ENCODE measurements around the gene PNPLA6.

Gene PNPLA6

GRCh38 chr19:7542556-7543348 is 7.2 kb downstream of the PNPLA6 start:
- Histone ChIP-seq H3K4me3 (no peak overlapping the region), H3K27ac (no peak overlapping the region), H3K9me3 (ENCODE audit: low read depth, low read length) (no peaks in the 10 kb centered on the region), H3K9ac (ENCODE audit: insufficient read length) (no peak overlapping the region), H3K36me3 (ENCODE audit: insufficient read depth, low read length) (no peaks in the 10 kb centered on the region)
- no peak for DNase-seq (ENCODE audit: low read depth, low spot score)
- TF ChIP-seq FOXP2 (optimal IDR thresholded peaks at IDR 0.05; ENCODE audit: control extremely low read depth, extremely low read length, insufficient read depth): no peak
- no peak for TF ChIP-seq EZH2 (IDR thresholded peaks at IDR 0.05)
- no peak for TF ChIP-seq POLR2AphosphoS5 (IDR thresholded peaks at IDR 0.05; ENCODE audit: borderline replicate concordance, low read depth, low read length)

- Histone ChIP-seq H3K9me3 (ENCODE audit: low read depth, low read length) (no peaks in the 10 kb centered on the region), H3K27ac (no peak overlapping the region), H3K9ac (ENCODE audit: insufficient read length) (no peak overlapping the region), H3K4me3 (no peak overlapping the region), H3K36me3 (ENCODE audit: insufficient read depth, low read length) (no peaks in the 10 kb centered on the region)
- TF ChIP-seq EZH2 (IDR thresholded peaks at IDR 0.05) (no peak), FOXP2 (optimal IDR thresholded peaks at IDR 0.05; ENCODE audit: control extremely low read depth, extremely low read length, insufficient read depth) (no peak), POLR2AphosphoS5 (IDR thresholded peaks at IDR 0.05; ENCODE audit: borderline replicate concordance, low read depth, low read length) (no peak)
- DNase-seq (ENCODE audit: low read depth, low spot score): no peak
Observed at GRCh38 chr19:7544626-7545025, 9.1 kb downstream of the PNPLA6 start.

DNA sequence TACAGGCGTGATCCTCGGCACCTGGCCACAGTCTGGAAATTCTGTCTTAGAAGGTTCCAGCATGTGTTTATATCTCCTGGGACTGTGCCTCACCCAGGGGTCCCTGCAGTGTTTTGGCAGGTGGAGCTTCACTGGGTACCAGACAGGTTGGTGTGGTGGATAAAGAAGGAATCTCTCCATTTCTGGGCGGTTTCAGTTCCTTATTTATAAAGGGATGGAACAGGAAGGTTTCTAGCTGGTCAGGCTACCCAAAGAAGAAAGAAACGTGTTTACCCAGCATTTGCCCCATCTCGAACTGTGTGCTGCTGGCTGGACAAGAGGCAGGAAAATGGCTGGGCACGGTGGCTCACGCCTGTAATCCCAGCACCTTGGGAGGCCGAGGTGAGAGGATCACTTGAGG is 9.8 kb downstream of the PNPLA6 start:
- TF ChIP-seq FOXP2 (optimal IDR thresholded peaks at IDR 0.05; ENCODE audit: control extremely low read depth, extremely low read length, insufficient read depth): no peak
- TF ChIP-seq EZH2 (IDR thresholded peaks at IDR 0.05): no peak
- TF ChIP-seq POLR2AphosphoS5 (IDR thresholded peaks at IDR 0.05; ENCODE audit: borderline replicate concordance, low read depth, low read length): no peak
- DNase-seq (ENCODE audit: low read depth, low spot score): no peak
- Histone ChIP-seq H3K9ac (ENCODE audit: insufficient read length) (no peak overlapping the region), H3K36me3 (ENCODE audit: insufficient read depth, low read length) (no peaks in the 10 kb centered on the region), H3K27ac (no peak overlapping the region), H3K9me3 (ENCODE audit: low read depth, low read length) (no peaks in the 10 kb centered on the region), H3K4me3 (no peak overlapping the region)

- Histone ChIP-seq H3K36me3 (ENCODE audit: insufficient read depth, low read length) (no peaks in the 10 kb centered on the region), H3K9me3 (ENCODE audit: low read depth, low read length) (no peaks in the 10 kb centered on the region), H3K9ac (ENCODE audit: insufficient read length) (no peak overlapping the region), H3K27ac (no peak overlapping the region), H3K4me3 (no peak overlapping the region)
- DNase-seq (ENCODE audit: low read depth, low spot score): no peak
- TF ChIP-seq EZH2 (IDR thresholded peaks at IDR 0.05) (no peak), POLR2AphosphoS5 (IDR thresholded peaks at IDR 0.05; ENCODE audit: borderline replicate concordance, low read depth, low read length) (no peak), FOXP2 (optimal IDR thresholded peaks at IDR 0.05; ENCODE audit: control extremely low read depth, extremely low read length, insufficient read depth) (no peak)
Observed at GRCh38 chr19:7545904-7546303, 10.4 kb downstream of the PNPLA6 start.

DNA sequence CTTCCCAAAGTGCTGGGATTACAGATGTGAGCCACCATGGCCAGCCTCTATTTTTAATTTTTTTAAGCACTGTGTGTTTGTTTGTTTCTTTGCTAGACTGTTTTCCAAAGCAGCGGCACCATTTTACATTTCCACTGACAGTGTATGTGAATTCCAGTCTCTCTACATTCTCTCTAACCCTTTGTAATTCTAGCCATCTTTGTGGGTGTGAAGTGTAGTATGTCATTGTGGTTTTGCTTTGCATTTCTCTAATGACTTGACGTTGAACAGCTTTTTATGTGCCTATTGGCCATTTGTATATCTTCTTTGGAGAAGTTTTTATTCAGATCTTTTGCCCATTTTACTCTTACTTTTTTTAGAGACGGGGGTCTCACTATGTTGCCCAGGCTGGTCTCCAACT is 11.6 kb downstream of the PNPLA6 start:
- H3K4me3 ChIP-seq: no peak overlapping the region
- no peak overlapping the region for H3K27ac ChIP-seq
- H3K9me3 ChIP-seq (ENCODE audit: low read depth, low read length): no peaks in the 10 kb centered on the region
- DNase-seq (ENCODE audit: low read depth, low spot score): no peak
- no peaks in the 10 kb centered on the region for H3K36me3 ChIP-seq (ENCODE audit: insufficient read depth, low read length)
- H3K9ac ChIP-seq (ENCODE audit: insufficient read length): no peak overlapping the region
- no peak for TF ChIP-seq FOXP2 (optimal IDR thresholded peaks at IDR 0.05; ENCODE audit: control extremely low read depth, extremely low read length, insufficient read depth)

GRCh38 chr19:7549429-7550148 is 14.1 kb downstream of the PNPLA6 start:
- Histone ChIP-seq H3K4me3 (no peak overlapping the region), H3K9me3 (ENCODE audit: low read depth, low read length) (no peaks in the 10 kb centered on the region), H3K9ac (ENCODE audit: insufficient read length) (no peak overlapping the region), H3K27ac (no peak overlapping the region), H3K36me3 (ENCODE audit: insufficient read depth, low read length) (no peaks in the 10 kb centered on the region)
- no peak for DNase-seq (ENCODE audit: low read depth, low spot score)
- no peak for TF ChIP-seq FOXP2 (optimal IDR thresholded peaks at IDR 0.05; ENCODE audit: control extremely low read depth, extremely low read length, insufficient read depth)

DNA sequence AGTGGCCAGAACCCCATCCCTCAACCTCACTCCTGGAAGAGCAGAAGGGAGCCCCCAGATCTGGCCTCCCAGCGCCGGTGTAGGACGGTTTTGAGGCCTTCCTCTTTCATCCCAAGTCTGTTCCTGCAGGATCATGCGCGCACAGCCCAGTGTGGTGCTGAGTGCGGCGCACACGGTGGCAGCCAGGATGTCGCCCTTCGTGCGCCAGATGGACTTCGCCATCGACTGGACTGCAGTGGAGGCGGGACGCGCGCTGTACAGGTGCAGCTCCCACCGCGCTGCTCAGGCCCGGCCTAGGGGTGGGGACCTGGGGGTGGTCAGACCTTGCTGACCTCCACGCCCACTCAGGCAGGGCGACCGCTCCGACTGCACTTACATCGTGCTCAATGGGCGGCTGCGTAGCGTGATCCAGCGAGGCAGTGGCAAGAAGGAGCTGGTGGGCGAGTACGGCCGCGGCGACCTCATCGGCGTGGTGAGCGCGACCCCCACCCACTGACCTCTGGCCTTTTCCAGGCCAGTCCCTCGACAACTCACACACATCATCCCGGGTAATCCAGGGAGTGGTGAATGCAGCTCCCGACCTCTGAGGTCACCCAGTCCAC is 14.8 kb downstream of the PNPLA6 start:
- H3K27ac ChIP-seq: no peak overlapping the region
- H3K4me3 ChIP-seq: no peak overlapping the region
- no peaks in the 10 kb centered on the region for H3K36me3 ChIP-seq (ENCODE audit: insufficient read depth, low read length)
- no peak for TF ChIP-seq FOXP2 (optimal IDR thresholded peaks at IDR 0.05; ENCODE audit: control extremely low read depth, extremely low read length, insufficient read depth)
- TF ChIP-seq EZH2 (IDR thresholded peaks at IDR 0.05): no peak
- TF ChIP-seq POLR2AphosphoS5 (IDR thresholded peaks at IDR 0.05; ENCODE audit: borderline replicate concordance, low read depth, low read length): no peak
- H3K9me3 ChIP-seq (ENCODE audit: low read depth, low read length): no peaks in the 10 kb centered on the region
- DNase-seq (ENCODE audit: low read depth, low spot score): no peak
- no peak overlapping the region for H3K9ac ChIP-seq (ENCODE audit: insufficient read length)

DNA sequence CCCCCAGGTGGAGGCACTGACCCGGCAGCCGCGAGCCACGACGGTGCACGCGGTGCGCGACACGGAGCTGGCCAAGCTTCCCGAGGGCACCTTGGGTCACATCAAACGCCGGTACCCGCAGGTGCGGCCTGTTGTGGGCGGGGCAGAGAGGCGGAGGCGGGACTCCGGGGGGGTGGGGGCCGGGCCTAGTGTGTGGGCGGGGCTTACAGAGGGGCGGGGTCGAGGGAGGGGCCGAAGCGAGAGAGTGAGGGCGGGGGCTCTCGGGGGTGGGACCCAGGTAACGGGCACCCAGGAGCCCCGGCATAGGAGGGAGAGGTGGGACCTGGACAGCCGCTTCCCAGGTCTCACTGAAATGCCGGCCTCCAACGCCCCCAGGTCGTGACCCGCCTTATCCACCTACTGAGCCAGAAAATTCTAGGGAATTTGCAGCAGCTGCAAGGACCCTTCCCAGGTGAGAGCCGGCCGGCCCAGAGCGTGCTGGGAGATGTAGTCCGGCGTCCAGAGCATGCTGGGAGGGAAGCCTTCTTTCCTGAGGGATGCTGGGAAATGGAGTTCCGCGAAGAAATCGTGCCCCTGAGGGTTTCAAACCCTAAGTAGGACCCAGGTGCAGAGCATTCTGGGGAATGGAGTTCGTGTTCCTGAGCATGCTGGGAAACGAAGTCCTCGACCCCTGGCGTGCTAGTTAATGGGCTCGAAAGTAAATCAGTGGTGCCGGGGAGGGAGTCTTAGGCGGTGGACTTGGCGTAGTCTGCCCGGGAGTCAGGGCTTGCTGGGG is 15.7 kb downstream of the PNPLA6 start:
- TF ChIP-seq POLR2AphosphoS5 (IDR thresholded peaks at IDR 0.05; ENCODE audit: borderline replicate concordance, low read depth, low read length) (no peak), EZH2 (IDR thresholded peaks at IDR 0.05) (no peak), FOXP2 (optimal IDR thresholded peaks at IDR 0.05; ENCODE audit: control extremely low read depth, extremely low read length, insufficient read depth) (no peak)
- H3K9ac ChIP-seq (ENCODE audit: insufficient read length): no peak overlapping the region
- no peak overlapping the region for H3K27ac ChIP-seq
- H3K4me3 ChIP-seq: no peak overlapping the region
- H3K36me3 ChIP-seq (ENCODE audit: insufficient read depth, low read length): no peaks in the 10 kb centered on the region
- no peak for DNase-seq (ENCODE audit: low read depth, low spot score)
- H3K9me3 ChIP-seq (ENCODE audit: low read depth, low read length): no peaks in the 10 kb centered on the region
